ENCODE results near the gene GGN. TPM values are rescaled to one million over a fixed set of nuclear protein-coding genes. Genes with fewer than 3 reads are reported as not detected.

Gene GGN
- total RNA-seq, 1 experiment from 2014 or later: 0.47 TPM

DNA sequence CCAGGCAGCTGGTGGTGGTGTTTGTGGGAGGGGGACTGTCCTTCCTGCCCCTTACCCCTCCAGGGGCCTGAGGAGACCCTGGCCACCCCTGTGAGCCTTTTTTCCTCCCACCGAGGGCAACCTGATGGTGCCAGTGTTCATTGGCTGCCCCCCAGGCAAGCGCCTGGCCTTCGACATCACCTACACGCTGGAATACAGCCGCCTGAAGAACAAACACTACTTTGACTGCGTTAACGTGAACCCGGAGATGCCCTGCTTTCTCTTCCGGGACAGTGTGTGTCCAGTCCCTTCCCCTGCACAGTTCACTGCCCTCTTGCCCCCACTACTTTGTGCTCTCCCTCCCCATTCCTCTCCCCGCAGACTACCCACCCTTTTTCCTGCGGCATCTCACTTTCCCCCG is 20.8 kb downstream of the GGN start:
- TF ChIP-seq CBX3 (IDR thresholded peaks at IDR 0.05; ENCODE audit: low read depth) (no peak), JUND (IDR thresholded peaks at IDR 0.05) (no peak), YY1 (IDR thresholded peaks at IDR 0.05; ENCODE audit: extremely low read depth, insufficient replicate concordance, low read depth, low read length) (no peak), FOSL1 (IDR thresholded peaks at IDR 0.05; ENCODE audit: low read depth) (no peak), SP1 (IDR thresholded peaks at IDR 0.05; ENCODE audit: low read depth) (no peak), POLR2AphosphoS5 (IDR thresholded peaks at IDR 0.05; ENCODE audit: low read depth, low read length) (no peak), CEBPB (IDR thresholded peaks at IDR 0.05; ENCODE audit: low read depth) (no peak), ELF1 (IDR thresholded peaks at IDR 0.05; ENCODE audit: borderline replicate concordance, low read depth) (no peak), TCF7L2 (IDR thresholded peaks at IDR 0.05; ENCODE audit: borderline replicate concordance, extremely low read depth, insufficient read depth, insufficient read length) (no peak), ZNF274 (IDR thresholded peaks at IDR 0.05; ENCODE audit: low read depth, low read length) (no peak), EZH2phosphoT487 (IDR thresholded peaks at IDR 0.05; ENCODE audit: borderline replicate concordance) (no peak), RAD21 (IDR thresholded peaks at IDR 0.05; ENCODE audit: low read depth) (no peak), ATF3 (IDR thresholded peaks at IDR 0.05) (no peak), SRF (IDR thresholded peaks at IDR 0.05; ENCODE audit: low read depth) (no peak), SIN3A (IDR thresholded peaks at IDR 0.05; ENCODE audit: low read depth) (no peak), EZH2 (IDR thresholded peaks at IDR 0.05) (no peak)
- TF ChIP-seq, protein P1, sequence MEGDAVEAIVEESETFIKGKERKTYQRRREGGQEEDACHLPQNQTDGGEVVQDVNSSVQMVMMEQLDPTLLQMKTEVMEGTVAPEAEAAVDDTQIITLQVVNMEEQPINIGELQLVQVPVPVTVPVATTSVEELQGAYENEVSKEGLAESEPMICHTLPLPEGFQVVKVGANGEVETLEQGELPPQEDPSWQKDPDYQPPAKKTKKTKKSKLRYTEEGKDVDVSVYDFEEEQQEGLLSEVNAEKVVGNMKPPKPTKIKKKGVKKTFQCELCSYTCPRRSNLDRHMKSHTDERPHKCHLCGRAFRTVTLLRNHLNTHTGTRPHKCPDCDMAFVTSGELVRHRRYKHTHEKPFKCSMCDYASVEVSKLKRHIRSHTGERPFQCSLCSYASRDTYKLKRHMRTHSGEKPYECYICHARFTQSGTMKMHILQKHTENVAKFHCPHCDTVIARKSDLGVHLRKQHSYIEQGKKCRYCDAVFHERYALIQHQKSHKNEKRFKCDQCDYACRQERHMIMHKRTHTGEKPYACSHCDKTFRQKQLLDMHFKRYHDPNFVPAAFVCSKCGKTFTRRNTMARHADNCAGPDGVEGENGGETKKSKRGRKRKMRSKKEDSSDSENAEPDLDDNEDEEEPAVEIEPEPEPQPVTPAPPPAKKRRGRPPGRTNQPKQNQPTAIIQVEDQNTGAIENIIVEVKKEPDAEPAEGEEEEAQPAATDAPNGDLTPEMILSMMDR (IDR thresholded peaks at IDR 0.05 in 2 of 3, conservative IDR thresholded peaks at IDR 0.05 in 1 of 3; ENCODE audit: borderline replicate concordance in 1 of 3, insufficient read depth in 1 of 3, low read depth in 2 of 3, low read length in 2 of 3): no peak
- TF ChIP-seq, protein P2, sequence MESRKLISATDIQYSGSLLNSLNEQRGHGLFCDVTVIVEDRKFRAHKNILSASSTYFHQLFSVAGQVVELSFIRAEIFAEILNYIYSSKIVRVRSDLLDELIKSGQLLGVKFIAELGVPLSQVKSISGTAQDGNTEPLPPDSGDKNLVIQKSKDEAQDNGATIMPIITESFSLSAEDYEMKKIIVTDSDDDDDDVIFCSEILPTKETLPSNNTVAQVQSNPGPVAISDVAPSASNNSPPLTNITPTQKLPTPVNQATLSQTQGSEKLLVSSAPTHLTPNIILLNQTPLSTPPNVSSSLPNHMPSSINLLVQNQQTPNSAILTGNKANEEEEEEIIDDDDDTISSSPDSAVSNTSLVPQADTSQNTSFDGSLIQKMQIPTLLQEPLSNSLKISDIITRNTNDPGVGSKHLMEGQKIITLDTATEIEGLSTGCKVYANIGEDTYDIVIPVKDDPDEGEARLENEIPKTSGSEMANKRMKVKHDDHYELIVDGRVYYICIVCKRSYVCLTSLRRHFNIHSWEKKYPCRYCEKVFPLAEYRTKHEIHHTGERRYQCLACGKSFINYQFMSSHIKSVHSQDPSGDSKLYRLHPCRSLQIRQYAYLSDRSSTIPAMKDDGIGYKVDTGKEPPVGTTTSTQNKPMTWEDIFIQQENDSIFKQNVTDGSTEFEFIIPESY (IDR thresholded peaks at IDR 0.05; ENCODE audit: extremely low read depth, insufficient replicate concordance, low read length): no peak
- Histone ChIP-seq H3K9me2 (ENCODE audit: insufficient read depth) (no peaks in the 10 kb centered on the region), H3K9ac (ENCODE audit: low read length) (no peak overlapping the region), H3K4me3 (replicated peaks in 1 of 2; ENCODE audit: low read depth in 1 of 2, low read length in 2 of 2) (no peak overlapping the region), H3K79me2 (ENCODE audit: insufficient read depth, low read length) (no peaks in the 10 kb centered on the region), H3K9me3 (ENCODE audit: control insufficient read depth in 1 of 2, insufficient read depth in 1 of 2, low read depth in 1 of 2, low read length in 2 of 2) (no peaks in the 10 kb centered on the region), H2AFZ (ENCODE audit: low read depth, low read length, poor library complexity, severe bottlenecking) (no peak overlapping the region), H3K36me3 (ENCODE audit: control insufficient read depth in 1 of 2, insufficient read depth in 2 of 2, low read length in 2 of 2) (no peaks in the 10 kb centered on the region), H3K4me2 (ENCODE audit: low read length) (no peak overlapping the region), H3K27me3 (ENCODE audit: insufficient read depth, low read length) (no peaks in the 10 kb centered on the region), H3K27ac (ENCODE audit: low read depth, low read length) (no peak overlapping the region), H3K4me1 (ENCODE audit: control insufficient read depth in 1 of 2, insufficient read depth in 2 of 2, low read length in 2 of 2) (peaks cover 8 to 11% of the 10 kb centered on the region in 2 experiments; a peak in 2 of 4 replicates), H4K20me1 (ENCODE audit: insufficient read depth) (no peaks in the 10 kb centered on the region)
- no peak for ATAC-seq
- no TSS peak for BruUV-seq (replicated peaks)
- intact Hi-C loops (cut with micrococcal nuclease): no loop called here
- POLR2A ChIA-PET: interaction anchor here (0.8 kb wide), 1 partner anchor 9 kb away, joined by 4 read pairs; no protein-coding TSS in a partner anchor
- no peak for DNase-seq (ENCODE audit: low read depth, low spot score)
- CTCF ChIA-PET: no interaction called here
- RAD21 ChIA-PET (ENCODE audit: low non-redundant PET in 1 of 2, low total read pairs in 2 of 2, uncharacterized antibody in 2 of 2, unreplicated experiment in 2 of 2): no interaction called here

All from HCT116 (cell line).